ENCODE results near the gene CXCL16. TPM values are rescaled to one million over a fixed set of nuclear protein-coding genes. Genes with fewer than 3 reads are reported as not detected.

CXCL16 gene
- total and polyA plus RNA-seq, 3 donors from 2014 or later = 53.0 to 201 (median 172) TPM

DNA sequence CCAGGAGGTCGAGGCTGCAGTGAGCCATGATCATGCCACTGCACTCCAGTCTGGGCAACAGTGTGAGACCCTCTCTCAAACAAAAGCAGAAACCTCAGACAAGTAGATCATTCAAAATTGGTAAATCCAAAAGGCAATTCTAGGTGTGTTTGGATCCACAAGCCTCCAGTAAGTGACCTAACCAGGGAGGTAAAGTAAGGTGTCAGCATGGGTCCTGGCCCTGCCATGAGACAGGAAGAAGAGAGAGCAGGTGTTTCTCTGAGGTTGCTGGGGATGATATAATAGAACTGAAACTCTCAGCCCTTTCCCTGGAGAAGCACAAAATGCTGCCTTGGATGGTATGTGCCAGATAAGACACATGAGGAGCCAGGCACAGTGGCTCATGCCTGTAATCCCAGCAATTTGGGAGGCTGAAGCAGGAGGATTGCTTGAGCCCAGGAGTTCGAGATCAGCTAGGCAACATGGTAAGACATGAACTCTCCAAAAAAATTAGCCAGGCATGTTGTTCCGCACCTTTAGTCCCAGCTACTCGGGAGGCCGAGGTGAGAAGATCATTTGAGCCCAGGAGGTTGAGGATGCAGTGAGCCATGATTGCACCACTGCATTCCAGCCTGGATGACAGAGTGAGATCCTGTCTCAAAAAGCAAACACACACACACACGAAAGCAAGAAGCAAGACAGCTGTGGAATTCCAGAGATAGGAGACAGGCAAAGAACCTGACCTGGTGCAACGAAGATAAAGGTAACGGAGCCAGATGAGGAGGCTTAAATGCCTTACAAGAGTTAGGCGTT is 38.4 kb upstream of the CXCL16 start:
- Histone ChIP-seq H3K4me1 (no peaks in the 10 kb centered on the region), H3K27ac (no peak overlapping the region), H3K27me3 (no peaks in the 10 kb centered on the region), H3K4me3 (no peak overlapping the region), H3K9me3 (no peaks in the 10 kb centered on the region), H3K36me3 (ENCODE audit: low read depth, missing control alignments) (no peaks in the 10 kb centered on the region)
- WGBS, 2 donors = 78 to 79% methylated on average over 9 of the region's 9 CpGs
- intact Hi-C loops (cut with DNase I; ENCODE audit: low total_unique reads) = no loop called here
- no peak for DNase-seq
- TF ChIP-seq, protein P1, sequence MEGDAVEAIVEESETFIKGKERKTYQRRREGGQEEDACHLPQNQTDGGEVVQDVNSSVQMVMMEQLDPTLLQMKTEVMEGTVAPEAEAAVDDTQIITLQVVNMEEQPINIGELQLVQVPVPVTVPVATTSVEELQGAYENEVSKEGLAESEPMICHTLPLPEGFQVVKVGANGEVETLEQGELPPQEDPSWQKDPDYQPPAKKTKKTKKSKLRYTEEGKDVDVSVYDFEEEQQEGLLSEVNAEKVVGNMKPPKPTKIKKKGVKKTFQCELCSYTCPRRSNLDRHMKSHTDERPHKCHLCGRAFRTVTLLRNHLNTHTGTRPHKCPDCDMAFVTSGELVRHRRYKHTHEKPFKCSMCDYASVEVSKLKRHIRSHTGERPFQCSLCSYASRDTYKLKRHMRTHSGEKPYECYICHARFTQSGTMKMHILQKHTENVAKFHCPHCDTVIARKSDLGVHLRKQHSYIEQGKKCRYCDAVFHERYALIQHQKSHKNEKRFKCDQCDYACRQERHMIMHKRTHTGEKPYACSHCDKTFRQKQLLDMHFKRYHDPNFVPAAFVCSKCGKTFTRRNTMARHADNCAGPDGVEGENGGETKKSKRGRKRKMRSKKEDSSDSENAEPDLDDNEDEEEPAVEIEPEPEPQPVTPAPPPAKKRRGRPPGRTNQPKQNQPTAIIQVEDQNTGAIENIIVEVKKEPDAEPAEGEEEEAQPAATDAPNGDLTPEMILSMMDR (IDR thresholded peaks at IDR 0.05) = no peak
- TF ChIP-seq POLR2A (IDR thresholded peaks at IDR 0.05) = no peak

DNA sequence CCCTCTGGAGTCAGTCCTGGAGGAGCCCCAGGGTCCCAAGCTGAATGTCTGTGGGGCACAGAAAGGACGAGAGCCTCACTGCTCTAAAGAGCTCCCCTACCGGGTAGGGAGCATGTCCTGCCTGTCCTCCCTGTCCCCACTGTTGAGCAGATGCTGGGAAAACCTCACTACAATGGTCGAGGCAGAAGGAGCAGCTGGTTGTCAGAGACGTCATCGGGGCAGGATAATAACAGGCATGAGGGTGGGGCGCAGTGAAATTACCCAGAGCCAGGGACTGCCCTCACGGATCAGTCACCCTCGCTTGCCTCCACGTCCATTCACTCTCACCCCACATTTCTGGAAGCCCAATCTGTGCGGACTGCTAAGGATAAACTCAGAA is 32.5 kb upstream of the CXCL16 start:
- TF ChIP-seq, protein P1 (IDR thresholded peaks at IDR 0.05) = no peak
- TF ChIP-seq POLR2A (IDR thresholded peaks at IDR 0.05) = no peak
- DNase-seq = no peak
- no peak overlapping the region for H3K4me3 ChIP-seq
- H3K27ac ChIP-seq = no peak overlapping the region
- H3K4me1 ChIP-seq = no peaks in the 10 kb centered on the region
- H3K36me3 ChIP-seq (ENCODE audit: low read depth, missing control alignments) = no peaks in the 10 kb centered on the region
- 67 to 75% methylated on average over 8 to 10 of the region's 10 CpGs for WGBS, 2 donors
- intact Hi-C loops (cut with DNase I; ENCODE audit: low total_unique reads) = no loop called here
- H3K9me3 ChIP-seq = no peaks in the 10 kb centered on the region
- no peaks in the 10 kb centered on the region for H3K27me3 ChIP-seq

DNA sequence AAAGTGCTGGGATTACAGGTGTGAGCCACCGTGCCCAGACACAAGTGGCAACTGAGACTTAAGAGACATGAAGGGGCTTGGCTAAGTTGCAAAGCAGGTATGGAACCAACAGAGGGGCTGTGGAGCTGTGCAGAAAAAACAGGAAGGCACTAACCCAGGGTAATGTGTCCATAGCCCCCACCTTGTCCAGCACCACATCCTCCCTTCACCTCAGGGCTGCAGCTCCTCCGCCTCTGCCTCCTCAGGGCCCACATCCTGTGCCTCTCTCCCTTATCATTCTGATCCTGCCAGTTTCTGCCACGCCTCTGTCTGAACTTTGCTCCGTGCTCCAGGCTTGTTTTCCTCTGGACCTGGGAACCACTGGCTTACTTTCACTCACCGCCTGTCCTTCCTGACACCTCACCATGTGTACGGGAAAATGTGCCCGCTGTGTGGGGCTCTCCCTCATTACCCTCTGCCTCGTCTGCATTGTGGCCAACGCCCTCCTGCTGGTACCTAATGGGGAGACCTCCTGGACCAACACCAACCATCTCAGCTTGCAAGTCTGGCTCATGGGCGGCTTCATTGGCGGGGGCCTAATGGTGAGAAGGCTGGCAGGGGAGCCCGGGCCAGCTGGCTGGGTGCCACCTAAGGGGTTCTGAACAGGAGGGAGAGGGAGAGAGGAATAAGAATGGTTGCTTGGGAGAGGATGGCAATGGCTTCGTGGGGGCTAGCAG is 31.9 kb upstream of the CXCL16 start, which contains the start of gene TM4SF5:
Gene TM4SF5 (plus strand): TSS at position 368 of the 716 bp plus-strand sequence. CDS start 37 bp downstream, at position 405.
- Histone ChIP-seq H3K4me1 (no peaks in the 10 kb centered on the region), H3K36me3 (ENCODE audit: low read depth, missing control alignments) (no peaks in the 10 kb centered on the region), H3K9me3 (no peaks in the 10 kb centered on the region), H3K27ac (no peak within 1 kb of the TSS), H3K4me3 (no peak within 1 kb of the TSS), H3K27me3 (no peaks in the 10 kb centered on the region)
- TF ChIP-seq POLR2A (IDR thresholded peaks at IDR 0.05) = no peak
- TF ChIP-seq, protein P1 (IDR thresholded peaks at IDR 0.05) = no peak
- DNase-seq = no peak
- WGBS, 2 donors = 76 to 78% methylated on average over 13 of the region's 13 CpGs
- intact Hi-C loops (cut with DNase I; ENCODE audit: low total_unique reads) = no loop called here

DNA sequence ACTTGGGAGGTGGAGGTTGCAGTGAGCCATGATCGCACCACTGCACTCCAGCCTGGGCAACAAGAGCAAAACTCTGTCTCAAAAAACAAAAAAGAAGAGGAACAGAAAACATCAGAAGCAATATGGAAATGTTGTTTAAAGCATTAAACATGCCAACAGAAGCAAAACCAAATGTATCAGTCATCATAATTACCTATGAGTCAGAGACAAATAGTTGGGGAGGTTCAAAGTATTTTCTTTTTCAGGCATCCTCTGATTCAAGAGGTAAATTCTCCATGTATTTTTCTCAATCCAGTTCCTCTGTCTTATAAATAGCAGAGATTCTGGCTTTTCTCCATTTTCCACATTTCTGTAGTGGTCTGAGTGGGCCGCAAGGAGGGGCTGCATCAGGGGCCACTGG is 29.9 kb upstream of the CXCL16 start:
- H3K27me3 ChIP-seq = no peaks in the 10 kb centered on the region
- no peak overlapping the region for H3K4me3 ChIP-seq
- no peaks in the 10 kb centered on the region for H3K4me1 ChIP-seq
- 83 to 87% methylated on average over 2 of the region's 2 CpGs for WGBS, 2 donors
- intact Hi-C loops (cut with DNase I; ENCODE audit: low total_unique reads) = no loop called here
- no peak for TF ChIP-seq POLR2A (IDR thresholded peaks at IDR 0.05)
- TF ChIP-seq, protein P1 (IDR thresholded peaks at IDR 0.05) = no peak
- no peaks in the 10 kb centered on the region for H3K9me3 ChIP-seq
- no peak for DNase-seq
- H3K27ac ChIP-seq = no peak overlapping the region
- H3K36me3 ChIP-seq (ENCODE audit: low read depth, missing control alignments) = no peaks in the 10 kb centered on the region
